Measurements from ENCODE around the gene KRTAP10-1. TPM values are rescaled to one million over a fixed set of nuclear protein-coding genes. Genes with fewer than 3 reads are reported as not detected.
A peak's percentile ranks its signal among the peaks of the same experiment; 100 is the strongest.

The KRTAP10-1 gene
- total RNA-seq, 2 experiments from 2014 or later, result 0.13 TPM; not detected in 1

DNA sequence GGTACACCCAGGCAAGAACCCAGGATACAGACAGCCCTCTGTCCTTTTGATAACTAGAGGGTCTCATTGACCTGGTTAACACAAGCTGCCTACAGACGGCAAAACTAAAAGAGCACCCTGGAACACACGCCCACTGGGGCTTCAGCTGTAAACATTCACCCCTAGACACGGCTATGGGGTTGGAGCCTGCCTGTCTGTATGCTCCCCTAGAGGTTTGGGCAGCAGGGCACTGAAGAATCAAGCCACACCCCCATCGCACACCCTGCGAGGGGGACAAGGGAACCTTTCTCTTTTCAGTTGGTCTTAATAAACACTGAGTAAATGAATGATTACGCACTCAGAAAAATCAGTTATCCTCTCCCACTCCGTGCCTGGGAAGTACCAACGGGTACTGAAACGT, 49.2 kb downstream of the KRTAP10-1 start:
- intact Hi-C loops (cut with micrococcal nuclease; ENCODE audit: unreplicated experiment), result no loop called here
- ChIA-PET POLR2A (interaction anchor here (0.6 kb wide), 1 partner anchor 57 kb away, joined by 3 read pairs; no protein-coding TSS in a partner anchor), CTCF (ENCODE audit: unreplicated experiment) (no interaction called here)
- Histone ChIP-seq H4K20me1 (ENCODE audit: insufficient read depth, low read length) (no peaks in the 10 kb centered on the region), H3K4me3 (ENCODE audit: low read depth, low read length, poor library complexity, severe bottlenecking) (no peak overlapping the region), H2AFZ (ENCODE audit: low read length) (no peak overlapping the region), H3K4me1 (ENCODE audit: insufficient read depth, low read length, poor library complexity, severe bottlenecking) (no peaks in the 10 kb centered on the region), H3K4me2 (ENCODE audit: low read length) (no peak overlapping the region), H3K79me2 (ENCODE audit: insufficient read depth, low read depth, low read length) (no peaks in the 10 kb centered on the region), H3K9me3 (ENCODE audit: low read length) (no peaks in the 10 kb centered on the region), H3K36me3 (ENCODE audit: insufficient read depth, low read length) (no peaks in the 10 kb centered on the region), H3K27ac (ENCODE audit: low read depth, low read length, poor library complexity, severe bottlenecking) (no peak overlapping the region), H3K9me2 (ENCODE audit: insufficient read depth, low read length) (no peaks in the 10 kb centered on the region)
- no peak for TF ChIP-seq EZH2phosphoT487 (IDR thresholded peaks at IDR 0.05; ENCODE audit: borderline replicate concordance, low read depth, low read length)
- TF ChIP-seq, protein P1, sequence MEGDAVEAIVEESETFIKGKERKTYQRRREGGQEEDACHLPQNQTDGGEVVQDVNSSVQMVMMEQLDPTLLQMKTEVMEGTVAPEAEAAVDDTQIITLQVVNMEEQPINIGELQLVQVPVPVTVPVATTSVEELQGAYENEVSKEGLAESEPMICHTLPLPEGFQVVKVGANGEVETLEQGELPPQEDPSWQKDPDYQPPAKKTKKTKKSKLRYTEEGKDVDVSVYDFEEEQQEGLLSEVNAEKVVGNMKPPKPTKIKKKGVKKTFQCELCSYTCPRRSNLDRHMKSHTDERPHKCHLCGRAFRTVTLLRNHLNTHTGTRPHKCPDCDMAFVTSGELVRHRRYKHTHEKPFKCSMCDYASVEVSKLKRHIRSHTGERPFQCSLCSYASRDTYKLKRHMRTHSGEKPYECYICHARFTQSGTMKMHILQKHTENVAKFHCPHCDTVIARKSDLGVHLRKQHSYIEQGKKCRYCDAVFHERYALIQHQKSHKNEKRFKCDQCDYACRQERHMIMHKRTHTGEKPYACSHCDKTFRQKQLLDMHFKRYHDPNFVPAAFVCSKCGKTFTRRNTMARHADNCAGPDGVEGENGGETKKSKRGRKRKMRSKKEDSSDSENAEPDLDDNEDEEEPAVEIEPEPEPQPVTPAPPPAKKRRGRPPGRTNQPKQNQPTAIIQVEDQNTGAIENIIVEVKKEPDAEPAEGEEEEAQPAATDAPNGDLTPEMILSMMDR (conservative IDR thresholded peaks at IDR 0.05; ENCODE audit: low read length), result no peak
- BruUV-seq (replicated peaks), result no TSS peak
- no peak for DNase-seq (ENCODE audit: low spot score)

DNA sequence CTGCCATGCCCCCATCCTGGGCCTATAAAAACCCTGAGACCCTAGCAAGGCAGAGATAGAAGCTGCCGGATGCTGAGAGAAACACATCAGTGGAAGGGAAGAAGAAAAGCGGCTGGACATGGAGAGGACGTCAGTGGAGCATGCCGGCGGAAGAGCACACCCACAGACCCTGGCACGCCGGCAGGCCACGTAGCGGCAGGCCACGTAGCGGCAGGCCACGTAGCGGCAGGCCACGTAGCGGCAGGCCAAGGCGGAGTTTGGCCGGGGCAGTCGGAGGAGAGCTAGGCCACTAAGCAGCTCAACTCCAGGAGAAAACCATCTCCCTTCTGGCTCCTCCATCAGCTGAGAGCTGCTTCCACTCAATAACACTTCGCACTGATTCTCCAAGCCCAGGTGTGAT, 49.6 kb downstream of the KRTAP10-1 start:
- Histone ChIP-seq H3K4me3 (ENCODE audit: low read depth, low read length, poor library complexity, severe bottlenecking) (no peak overlapping the region), H3K9me3 (ENCODE audit: low read length) (no peaks in the 10 kb centered on the region), H3K4me2 (ENCODE audit: low read length) (no peak overlapping the region), H2AFZ (ENCODE audit: low read length) (no peak overlapping the region), H3K36me3 (ENCODE audit: insufficient read depth, low read length) (no peaks in the 10 kb centered on the region), H3K4me1 (ENCODE audit: insufficient read depth, low read length, poor library complexity, severe bottlenecking) (no peaks in the 10 kb centered on the region), H3K9me2 (ENCODE audit: insufficient read depth, low read length) (no peaks in the 10 kb centered on the region), H4K20me1 (ENCODE audit: insufficient read depth, low read length) (no peaks in the 10 kb centered on the region), H3K79me2 (ENCODE audit: insufficient read depth, low read depth, low read length) (no peaks in the 10 kb centered on the region), H3K27ac (ENCODE audit: low read depth, low read length, poor library complexity, severe bottlenecking) (no peak overlapping the region)
- TF ChIP-seq, protein P1 (conservative IDR thresholded peaks at IDR 0.05; ENCODE audit: low read length), result no peak
- TF ChIP-seq EZH2phosphoT487 (IDR thresholded peaks at IDR 0.05; ENCODE audit: borderline replicate concordance, low read depth, low read length), result no peak
- intact Hi-C loops (cut with micrococcal nuclease; ENCODE audit: unreplicated experiment), result no loop called here
- CTCF ChIA-PET (ENCODE audit: unreplicated experiment), result no interaction called here
- no TSS peak for BruUV-seq (replicated peaks)
- POLR2A ChIA-PET, result no interaction called here
- DNase-seq (ENCODE audit: low spot score), result no peak

DNA sequence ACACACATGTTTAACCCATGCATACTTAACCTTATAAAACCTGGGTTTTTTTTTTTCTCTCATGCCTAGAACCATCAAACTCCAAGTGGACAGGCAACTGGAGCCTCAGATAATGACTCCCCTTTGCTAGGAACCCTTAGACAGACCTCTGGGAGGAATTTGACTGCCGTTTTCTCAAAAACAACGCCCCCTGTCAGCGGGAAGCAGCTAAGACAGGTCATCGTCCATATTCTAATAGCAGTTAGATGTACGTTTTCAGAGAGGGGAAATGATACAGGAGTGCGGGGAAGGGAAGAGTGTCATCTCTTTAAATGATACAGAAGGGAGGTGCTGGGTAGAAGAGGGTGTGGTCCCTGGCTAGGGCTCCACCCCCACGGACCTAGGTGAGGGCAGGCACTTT, 50.0 kb downstream of the KRTAP10-1 start:
- Histone ChIP-seq H3K9me3 (ENCODE audit: low read length) (no peaks in the 10 kb centered on the region), H4K20me1 (ENCODE audit: insufficient read depth, low read length) (no peaks in the 10 kb centered on the region), H2AFZ (ENCODE audit: low read length) (no peak overlapping the region), H3K36me3 (ENCODE audit: insufficient read depth, low read length) (no peaks in the 10 kb centered on the region), H3K79me2 (ENCODE audit: insufficient read depth, low read depth, low read length) (no peaks in the 10 kb centered on the region), H3K27ac (ENCODE audit: low read depth, low read length, poor library complexity, severe bottlenecking) (no peak overlapping the region), H3K4me3 (ENCODE audit: low read depth, low read length, poor library complexity, severe bottlenecking) (no peak overlapping the region), H3K4me1 (ENCODE audit: insufficient read depth, low read length, poor library complexity, severe bottlenecking) (no peaks in the 10 kb centered on the region), H3K9me2 (ENCODE audit: insufficient read depth, low read length) (no peaks in the 10 kb centered on the region), H3K4me2 (ENCODE audit: low read length) (no peak overlapping the region)
- intact Hi-C loops (cut with micrococcal nuclease; ENCODE audit: unreplicated experiment), result no loop called here
- BruUV-seq (replicated peaks), result no TSS peak
- no peak for DNase-seq (ENCODE audit: low spot score)
- TF ChIP-seq, protein P1 (conservative IDR thresholded peaks at IDR 0.05; ENCODE audit: low read length), result peak; percentile 60
- TF ChIP-seq EZH2phosphoT487 (IDR thresholded peaks at IDR 0.05; ENCODE audit: borderline replicate concordance, low read depth, low read length), result no peak
- POLR2A ChIA-PET, result no interaction called here
- CTCF ChIA-PET (ENCODE audit: unreplicated experiment), result no interaction called here

Other genes with a start within 250 kb of the KRTAP10-1 start
- gene PFKL, start 240.1 kb downstream of the KRTAP10-1 start, total RNA-seq (2014; rRNA removed; shearing (Covaris generic)), result 102 and 111 TPM in 2 replicates
- 123 and 128 TPM in 2 replicates for gene PFKL, start 240.1 kb downstream of the KRTAP10-1 start, total RNA-seq (2022)
- gene CFAP410, start 200.8 kb downstream of the KRTAP10-1 start, total RNA-seq (2014; rRNA removed; shearing (Covaris generic)), result 11.9 and 20.6 TPM in 2 replicates
- 15.0 and 15.1 TPM in 2 replicates for gene CFAP410, start 200.8 kb downstream of the KRTAP10-1 start, total RNA-seq (2022)
- 1.8 and 2.8 TPM in 2 replicates for gene TRPM2, start 186.6 kb downstream of the KRTAP10-1 start, total RNA-seq (2014; rRNA removed; shearing (Covaris generic))
- gene TRPM2, start 186.6 kb downstream of the KRTAP10-1 start, total RNA-seq (2022), result 3.8 and 7.1 TPM in 2 replicates
- not detected in 2 replicates for gene LRRC3, start 84.7 kb downstream of the KRTAP10-1 start, total RNA-seq (2014; rRNA removed; shearing (Covaris generic))
- gene LRRC3, start 84.7 kb downstream of the KRTAP10-1 start, total RNA-seq (2022), result not detected in 2 replicates
- not detected in 2 replicates for gene KRTAP10-2, start 11.3 kb upstream of the KRTAP10-1 start, total RNA-seq (2014; rRNA removed; shearing (Covaris generic))
- not detected in 2 replicates for gene KRTAP10-2, start 11.3 kb upstream of the KRTAP10-1 start, total RNA-seq (2022)
- not detected in 2 replicates for gene KRTAP10-3, start 18.6 kb upstream of the KRTAP10-1 start, total RNA-seq (2014; rRNA removed; shearing (Covaris generic))
- gene KRTAP10-3, start 18.6 kb upstream of the KRTAP10-1 start, total RNA-seq (2022), result not detected in 2 replicates
- gene KRTAP10-4, start 33.5 kb upstream of the KRTAP10-1 start, total RNA-seq (2014; rRNA removed; shearing (Covaris generic)), result not detected in 2 replicates
- not detected in 2 replicates for gene KRTAP10-4, start 33.5 kb upstream of the KRTAP10-1 start, total RNA-seq (2022)
- not detected in 2 replicates for gene KRTAP10-5, start 40.4 kb upstream of the KRTAP10-1 start, total RNA-seq (2014; rRNA removed; shearing (Covaris generic))
- not detected in 2 replicates for gene KRTAP10-5, start 40.4 kb upstream of the KRTAP10-1 start, total RNA-seq (2022)
- not detected in 2 replicates for gene KRTAP10-6, start 52.3 kb upstream of the KRTAP10-1 start, total RNA-seq (2014; rRNA removed; shearing (Covaris generic))
- not detected in 2 replicates for gene KRTAP10-6, start 52.3 kb upstream of the KRTAP10-1 start, total RNA-seq (2022)
- not detected in 2 replicates for gene KRTAP10-7, start 60.4 kb upstream of the KRTAP10-1 start, total RNA-seq (2014; rRNA removed; shearing (Covaris generic))
- not detected in 2 replicates for gene KRTAP10-7, start 60.4 kb upstream of the KRTAP10-1 start, total RNA-seq (2022)
- not detected in 2 replicates for gene KRTAP10-8, start 71.9 kb upstream of the KRTAP10-1 start, total RNA-seq (2014; rRNA removed; shearing (Covaris generic))
- gene KRTAP10-8, start 71.9 kb upstream of the KRTAP10-1 start, total RNA-seq (2022), result not detected in 2 replicates
- not detected in 2 replicates for gene KRTAP10-9, start 86.9 kb upstream of the KRTAP10-1 start, total RNA-seq (2014; rRNA removed; shearing (Covaris generic))
- gene KRTAP10-9, start 86.9 kb upstream of the KRTAP10-1 start, total RNA-seq (2022), result not detected in 2 replicates
- gene KRTAP10-10, start 97.2 kb upstream of the KRTAP10-1 start, total RNA-seq (2014; rRNA removed; shearing (Covaris generic)), result not detected in 2 replicates
- gene KRTAP10-10, start 97.2 kb upstream of the KRTAP10-1 start, total RNA-seq (2022), result not detected in 2 replicates
- gene KRTAP10-11, start 106.2 kb upstream of the KRTAP10-1 start, total RNA-seq (2014; rRNA removed; shearing (Covaris generic)), result not detected in 2 replicates
- not detected in 2 replicates for gene KRTAP10-11, start 106.2 kb upstream of the KRTAP10-1 start, total RNA-seq (2022)
- gene KRTAP12-4, start 114.5 kb upstream of the KRTAP10-1 start, total RNA-seq (2014; rRNA removed; shearing (Covaris generic)), result not detected in 2 replicates
- gene KRTAP12-4, start 114.5 kb upstream of the KRTAP10-1 start, total RNA-seq (2022), result not detected in 2 replicates
- not detected in 2 replicates for gene KRTAP12-3, start 117.7 kb upstream of the KRTAP10-1 start, total RNA-seq (2014; rRNA removed; shearing (Covaris generic))
- gene KRTAP12-3, start 117.7 kb upstream of the KRTAP10-1 start, total RNA-seq (2022), result not detected in 2 replicates
- not detected in 2 replicates for gene KRTAP12-2, start 126.7 kb upstream of the KRTAP10-1 start, total RNA-seq (2014; rRNA removed; shearing (Covaris generic))
- not detected in 2 replicates for gene KRTAP12-2, start 126.7 kb upstream of the KRTAP10-1 start, total RNA-seq (2022)
- not detected in 2 replicates for gene KRTAP12-1, start 142.0 kb upstream of the KRTAP10-1 start, total RNA-seq (2014; rRNA removed; shearing (Covaris generic))
- not detected in 2 replicates for gene KRTAP12-1, start 142.0 kb upstream of the KRTAP10-1 start, total RNA-seq (2022)
- gene KRTAP10-12, start 157.0 kb upstream of the KRTAP10-1 start, total RNA-seq (2014; rRNA removed; shearing (Covaris generic)), result not detected in 2 replicates
- not detected in 2 replicates for gene KRTAP10-12, start 157.0 kb upstream of the KRTAP10-1 start, total RNA-seq (2022)
- gene TSPEAR, start 171.4 kb upstream of the KRTAP10-1 start, total RNA-seq (2014; rRNA removed; shearing (Covaris generic)), result not detected in 2 replicates
- not detected in 2 replicates for gene TSPEAR, start 171.4 kb upstream of the KRTAP10-1 start, total RNA-seq (2022)

All from OCI-LY7 (cell line).